Uterus (tissue), 4 donors: ENCODE measurements around the gene MFRP. TPM values are rescaled to one million over a fixed set of nuclear protein-coding genes. Genes with fewer than 3 reads are reported as not detected.

Experiments used
- DNase-seq, 2 donors: peaks; one replicate each; pipeline ENCODE4 v3.0.0-alpha.2; 2019 to 2020
- H3K27ac ChIP-seq, 2 donors: fragments of 200-600 bp; sonication (generic); 1 replicate in 1 of 2; 2 replicates in 1 of 2; pipeline ENCODE4 v1.5.1; 2016 to 2018
- H3K27me3 ChIP-seq, 2 donors: fragments of 200-600 bp; sonication (generic); one replicate each; pipeline ENCODE4 v1.5.1; 2018 to 2019; ENCODE audit warnings: control low read depth in 1 of 2
- H3K36me3 ChIP-seq, 2 donors: fragments of 200-600 bp; sonication (generic); one replicate each; pipeline ENCODE4 v1.5.1; 2019; ENCODE audit warnings: control low read depth in 1 of 2
- H3K4me1 ChIP-seq, 2 donors: fragments of 200-600 bp; sonication (generic); one replicate each; pipeline ENCODE4 v1.5.1; 2018 to 2019; ENCODE audit warnings: control low read depth in 1 of 2
- H3K4me3 ChIP-seq, 2 donors: fragments of 200-600 bp; sonication (generic); 1 replicate in 1 of 2; 2 replicates in 1 of 2; pipeline ENCODE4 v1.5.1; 2018 to 2019; ENCODE audit warnings: mild to moderate bottlenecking in 1 of 2
- H3K9me3 ChIP-seq, 2 donors: fragments of 200-600 bp; sonication (generic); one replicate each; pipeline ENCODE4 v1.5.1; 2019; ENCODE audit warnings: control low read depth in 1 of 2
- POLR2A ChIP-seq, 2 donors: fragments of 450-650 bp; IDR thresholded peaks; one replicate each; pipeline ENCODE4 v1.6.1; 2016; ENCODE audit warnings: antibody characterized with exemption in 2 of 2, mild to moderate bottlenecking in 1 of 2, moderate library complexity in 1 of 2
- intact Hi-C: fragments of 100-400 bp; cut with DNase I; formaldehyde crosslinking; loops from one replicate; pipeline ENCODE4 v1.15.1; 2023; ENCODE audit warnings: low total_unique reads
- total RNA-seq, 4 donors: library from RNA; depleted of rRNA in 3 of 4; stranded (reverse); fragments of >200 nt in 3 of 4; gene quantifications; one replicate each; pipeline versions ENCODE4 v1.1.0 to v1.2.4, GENCODE V29; 2014 to 2023
- TF ChIP-seq, protein P1 (sequence below), 4 experiments: fragments of 200-600 bp in 2 of 4; fragments of 450-650 bp in 2 of 4; sonication (generic) in 2 of 4; IDR thresholded peaks; one replicate each; pipeline ENCODE4 v1.5.1; 2016 to 2019; ENCODE audit warnings: antibody characterized with exemption in 4 of 4, mild to moderate bottlenecking in 2 of 4, moderate library complexity in 1 of 4
- donor health status: DM: yes; HTN: yes; CAD: no.

The MFRP gene
- total RNA-seq, 4 donors from 2014 or later, result 0.07 to 0.26 TPM; not detected in 2

GRCh38 chr11:119355091-119355843 lies 8.8 kb upstream of the MFRP start:
- intact Hi-C loops, result loop anchor here (10.0 kb wide), 1 partner anchor 120 kb away; no protein-coding TSS in a partner anchor
- no peaks in the 10 kb centered on the region for H3K36me3 ChIP-seq
- no peaks in the 10 kb centered on the region for H3K4me1 ChIP-seq
- no peak overlapping the region for H3K27ac ChIP-seq
- H3K4me3 ChIP-seq, result no peak overlapping the region
- TF ChIP-seq POLR2A (IDR thresholded peaks at IDR 0.05), result no peak
- TF ChIP-seq, protein P1, sequence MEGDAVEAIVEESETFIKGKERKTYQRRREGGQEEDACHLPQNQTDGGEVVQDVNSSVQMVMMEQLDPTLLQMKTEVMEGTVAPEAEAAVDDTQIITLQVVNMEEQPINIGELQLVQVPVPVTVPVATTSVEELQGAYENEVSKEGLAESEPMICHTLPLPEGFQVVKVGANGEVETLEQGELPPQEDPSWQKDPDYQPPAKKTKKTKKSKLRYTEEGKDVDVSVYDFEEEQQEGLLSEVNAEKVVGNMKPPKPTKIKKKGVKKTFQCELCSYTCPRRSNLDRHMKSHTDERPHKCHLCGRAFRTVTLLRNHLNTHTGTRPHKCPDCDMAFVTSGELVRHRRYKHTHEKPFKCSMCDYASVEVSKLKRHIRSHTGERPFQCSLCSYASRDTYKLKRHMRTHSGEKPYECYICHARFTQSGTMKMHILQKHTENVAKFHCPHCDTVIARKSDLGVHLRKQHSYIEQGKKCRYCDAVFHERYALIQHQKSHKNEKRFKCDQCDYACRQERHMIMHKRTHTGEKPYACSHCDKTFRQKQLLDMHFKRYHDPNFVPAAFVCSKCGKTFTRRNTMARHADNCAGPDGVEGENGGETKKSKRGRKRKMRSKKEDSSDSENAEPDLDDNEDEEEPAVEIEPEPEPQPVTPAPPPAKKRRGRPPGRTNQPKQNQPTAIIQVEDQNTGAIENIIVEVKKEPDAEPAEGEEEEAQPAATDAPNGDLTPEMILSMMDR (IDR thresholded peaks at IDR 0.05), result no peak
- H3K27me3 ChIP-seq, result no peaks in the 10 kb centered on the region
- DNase-seq, result peak in 1 of 2 donors; percentile 15
- H3K9me3 ChIP-seq, result no peaks in the 10 kb centered on the region

GRCh38 chr11:119352857-119353260 lies 6.4 kb upstream of the MFRP start:
- TF ChIP-seq, protein P1 (IDR thresholded peaks at IDR 0.05), result no peak
- no peak for TF ChIP-seq POLR2A (IDR thresholded peaks at IDR 0.05)
- H3K36me3 ChIP-seq, result no peaks in the 10 kb centered on the region
- DNase-seq, result peak in 1 of 2 donors; percentile 34
- no peak overlapping the region for H3K27ac ChIP-seq
- no peaks in the 10 kb centered on the region for H3K9me3 ChIP-seq
- no peak overlapping the region for H3K4me3 ChIP-seq
- intact Hi-C loops, result loop anchor here (10.0 kb wide), 1 partner anchor 122 kb away; no protein-coding TSS in a partner anchor
- H3K27me3 ChIP-seq, result no peaks in the 10 kb centered on the region
- H3K4me1 ChIP-seq, result no peaks in the 10 kb centered on the region

GRCh38 chr11:119351232-119351631 lies 4.7 kb upstream of the MFRP start:
- intact Hi-C loops, result loop anchor here (10.0 kb wide), 1 partner anchor 124 kb away; no protein-coding TSS in a partner anchor

GRCh38 chr11:119350302-119350701 lies 3.8 kb upstream of the MFRP start:
- TF ChIP-seq POLR2A (IDR thresholded peaks at IDR 0.05), result no peak
- TF ChIP-seq, protein P1 (IDR thresholded peaks at IDR 0.05), result no peak
- no peaks in the 10 kb centered on the region for H3K4me1 ChIP-seq
- no peaks in the 10 kb centered on the region for H3K27me3 ChIP-seq
- no peak for DNase-seq
- H3K27ac ChIP-seq, result no peak overlapping the region
- H3K4me3 ChIP-seq, result no peak overlapping the region
- H3K9me3 ChIP-seq, result no peaks in the 10 kb centered on the region
- no peaks in the 10 kb centered on the region for H3K36me3 ChIP-seq
- intact Hi-C loops, result loop anchor here (10.0 kb wide), 1 partner anchor 124 kb away; no protein-coding TSS in a partner anchor

More at GRCh38 chr11:119351232-119351631, 4.7 kb upstream of the MFRP start:
- Histone ChIP-seq H3K4me1 (no peaks in the 10 kb centered on the region), H3K27me3 (no peaks in the 10 kb centered on the region), H3K36me3 (no peaks in the 10 kb centered on the region), H3K9me3 (no peaks in the 10 kb centered on the region), H3K27ac (no peak overlapping the region), H3K4me3 (no peak overlapping the region)
- DNase-seq, result no peak
- TF ChIP-seq, protein P1 (IDR thresholded peaks at IDR 0.05), result no peak
- no peak for TF ChIP-seq POLR2A (IDR thresholded peaks at IDR 0.05)

DNA sequence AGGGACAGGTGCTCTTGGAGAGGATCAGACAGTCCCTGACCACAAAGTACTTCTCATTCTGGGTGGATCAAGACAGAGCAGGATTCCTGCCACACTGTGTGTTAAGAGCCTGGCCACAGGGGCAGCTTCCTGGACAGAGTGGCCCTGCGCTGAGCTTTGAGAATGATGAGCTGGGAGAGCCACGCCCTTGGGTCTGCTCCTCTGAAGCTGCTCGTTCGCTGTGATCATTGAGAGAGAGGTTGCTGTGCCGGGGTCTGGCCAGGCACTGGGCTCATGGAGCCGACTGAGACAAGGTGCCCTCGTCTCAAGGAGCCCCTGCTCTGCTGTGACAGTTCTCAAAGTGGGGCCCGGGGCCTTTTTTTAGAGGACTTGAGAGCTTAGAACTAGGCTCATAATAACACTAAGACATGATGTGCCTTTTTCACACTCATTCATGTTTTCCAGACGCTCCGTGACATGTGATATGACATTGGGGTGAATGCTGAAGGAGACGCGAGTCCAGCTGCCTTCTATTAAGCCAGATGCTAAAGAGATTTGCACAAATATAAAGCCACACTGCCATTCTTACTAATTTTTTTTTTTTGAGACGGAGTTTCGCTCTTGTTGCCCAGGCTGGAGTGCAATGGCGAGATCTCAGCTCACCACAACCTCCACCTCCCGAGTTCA lies 1.6 kb upstream of the MFRP start:
- no peak for DNase-seq
- no peaks in the 10 kb centered on the region for H3K4me1 ChIP-seq
- intact Hi-C loops, result no loop called here
- H3K9me3 ChIP-seq, result no peaks in the 10 kb centered on the region
- no peaks in the 10 kb centered on the region for H3K36me3 ChIP-seq
- no peaks in the 10 kb centered on the region for H3K27me3 ChIP-seq
- no peak for TF ChIP-seq POLR2A (IDR thresholded peaks at IDR 0.05)
- TF ChIP-seq, protein P1 (IDR thresholded peaks at IDR 0.05), result no peak
- no peak overlapping the region for H3K4me3 ChIP-seq
- H3K27ac ChIP-seq, result no peak overlapping the region
